Measurements from ENCODE around the gene CAMTA1.

- TF ChIP-seq CTCF (IDR thresholded peaks at IDR 0.05) (no peak), POLR2A (IDR thresholded peaks at IDR 0.05) (no peak)
Observed at GRCh38 chr1:7233237-7233540, 447.9 kb downstream of the CAMTA1 start.
